ENCODE data around the gene INPP5A. TPM values are rescaled to one million over a fixed set of nuclear protein-coding genes. Genes with fewer than 3 reads are reported as not detected.

INPP5A gene
- total RNA-seq, 1 experiment from 2014 or later = 44.5 TPM

- Histone ChIP-seq H3K4me1 (peaks cover 6% of the 10 kb centered on the region), H3K27me3 (replicated peaks; ENCODE audit: control insufficient read depth, insufficient read depth, low read length) (no peaks in the 10 kb centered on the region), H3K4me3 (ENCODE audit: low read depth, low read length) (no peak overlapping the region), H3K9me3 (peaks cover 11% of the 10 kb centered on the region), H3K36me3 (ENCODE audit: control insufficient read depth, insufficient read depth, low read length) (no peaks in the 10 kb centered on the region)
- intact Hi-C loops (cut with micrococcal nuclease; ENCODE audit: unreplicated experiment) = no loop called here
- Mint-ChIP-seq H3K4me3 (ENCODE audit: unreplicated experiment) (no peak overlapping the region), H3K27ac (ENCODE audit: unreplicated experiment) (no peak overlapping the region), H3K9me3 (ENCODE audit: unreplicated experiment) (no peaks in the 10 kb centered on the region), H3K27me3 (ENCODE audit: insufficient read depth, unreplicated experiment) (no peaks in the 10 kb centered on the region), H3K36me3 (ENCODE audit: insufficient read depth, unreplicated experiment) (no peaks in the 10 kb centered on the region), H3K4me1 (ENCODE audit: low read depth, unreplicated experiment) (no peaks in the 10 kb centered on the region)
- CTCF ChIA-PET = no interaction called here
- POLR2A ChIA-PET = no interaction called here
- no peak for DNase-seq
- TF ChIP-seq, protein P1, sequence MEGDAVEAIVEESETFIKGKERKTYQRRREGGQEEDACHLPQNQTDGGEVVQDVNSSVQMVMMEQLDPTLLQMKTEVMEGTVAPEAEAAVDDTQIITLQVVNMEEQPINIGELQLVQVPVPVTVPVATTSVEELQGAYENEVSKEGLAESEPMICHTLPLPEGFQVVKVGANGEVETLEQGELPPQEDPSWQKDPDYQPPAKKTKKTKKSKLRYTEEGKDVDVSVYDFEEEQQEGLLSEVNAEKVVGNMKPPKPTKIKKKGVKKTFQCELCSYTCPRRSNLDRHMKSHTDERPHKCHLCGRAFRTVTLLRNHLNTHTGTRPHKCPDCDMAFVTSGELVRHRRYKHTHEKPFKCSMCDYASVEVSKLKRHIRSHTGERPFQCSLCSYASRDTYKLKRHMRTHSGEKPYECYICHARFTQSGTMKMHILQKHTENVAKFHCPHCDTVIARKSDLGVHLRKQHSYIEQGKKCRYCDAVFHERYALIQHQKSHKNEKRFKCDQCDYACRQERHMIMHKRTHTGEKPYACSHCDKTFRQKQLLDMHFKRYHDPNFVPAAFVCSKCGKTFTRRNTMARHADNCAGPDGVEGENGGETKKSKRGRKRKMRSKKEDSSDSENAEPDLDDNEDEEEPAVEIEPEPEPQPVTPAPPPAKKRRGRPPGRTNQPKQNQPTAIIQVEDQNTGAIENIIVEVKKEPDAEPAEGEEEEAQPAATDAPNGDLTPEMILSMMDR (IDR thresholded peaks at IDR 0.05; ENCODE audit: insufficient read depth in 1 of 2, low read depth in 1 of 2, low read length in 1 of 2, severe bottlenecking in 1 of 2, unreplicated experiment in 1 of 2) = no peak
- no TSS peak for BruUV-seq (replicated peaks)
These were observed 26.2 kb upstream of the INPP5A start for GRCh38 chr10:132511121-132512051.

DNA sequence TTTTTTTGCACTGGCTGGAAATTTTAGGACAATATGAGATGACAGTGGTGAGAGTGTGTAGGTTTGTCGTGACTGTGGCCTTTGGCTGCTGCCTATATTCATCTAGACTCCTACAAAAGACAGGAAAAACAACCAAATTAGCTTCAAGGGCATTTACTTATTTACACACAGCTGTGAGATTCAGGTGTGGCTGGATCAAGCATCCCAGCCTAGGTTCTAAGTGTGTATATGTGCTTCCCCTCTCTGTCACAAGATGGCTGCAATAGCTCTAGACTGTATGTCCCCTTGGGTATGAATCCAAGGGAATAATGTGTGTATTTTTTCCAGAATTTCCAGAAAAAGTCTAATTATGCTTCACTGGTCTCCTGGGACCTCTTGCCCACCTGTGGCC lies 25.5 kb upstream of the INPP5A start:
- Histone ChIP-seq H3K36me3 (ENCODE audit: control insufficient read depth, insufficient read depth, low read length) (no peaks in the 10 kb centered on the region), H3K4me3 (ENCODE audit: low read depth, low read length) (no peak overlapping the region), H3K27me3 (replicated peaks; ENCODE audit: control insufficient read depth, insufficient read depth, low read length) (no peaks in the 10 kb centered on the region), H3K9me3 (peaks cover 11% of the 10 kb centered on the region), H3K4me1 (peaks cover 13% of the 10 kb centered on the region)
- H3K36me3 Mint-ChIP-seq (ENCODE audit: insufficient read depth, unreplicated experiment) = no peaks in the 10 kb centered on the region
- POLR2A ChIA-PET = no interaction called here
- TF ChIP-seq, protein P1 (IDR thresholded peaks at IDR 0.05; ENCODE audit: insufficient read depth in 1 of 2, low read depth in 1 of 2, low read length in 1 of 2, severe bottlenecking in 1 of 2, unreplicated experiment in 1 of 2) = no peak
- no peak overlapping the region for H3K4me3 Mint-ChIP-seq (ENCODE audit: unreplicated experiment)
- DNase-seq = no peak
- H3K9me3 Mint-ChIP-seq (ENCODE audit: unreplicated experiment) = no peaks in the 10 kb centered on the region
- no peaks in the 10 kb centered on the region for H3K27me3 Mint-ChIP-seq (ENCODE audit: insufficient read depth, unreplicated experiment)
- H3K27ac Mint-ChIP-seq (ENCODE audit: unreplicated experiment) = no peak overlapping the region
- intact Hi-C loops (cut with micrococcal nuclease; ENCODE audit: unreplicated experiment) = no loop called here
- no TSS peak for BruUV-seq (replicated peaks)
- CTCF ChIA-PET = no interaction called here
- H3K4me1 Mint-ChIP-seq (ENCODE audit: low read depth, unreplicated experiment) = no peaks in the 10 kb centered on the region

DNA sequence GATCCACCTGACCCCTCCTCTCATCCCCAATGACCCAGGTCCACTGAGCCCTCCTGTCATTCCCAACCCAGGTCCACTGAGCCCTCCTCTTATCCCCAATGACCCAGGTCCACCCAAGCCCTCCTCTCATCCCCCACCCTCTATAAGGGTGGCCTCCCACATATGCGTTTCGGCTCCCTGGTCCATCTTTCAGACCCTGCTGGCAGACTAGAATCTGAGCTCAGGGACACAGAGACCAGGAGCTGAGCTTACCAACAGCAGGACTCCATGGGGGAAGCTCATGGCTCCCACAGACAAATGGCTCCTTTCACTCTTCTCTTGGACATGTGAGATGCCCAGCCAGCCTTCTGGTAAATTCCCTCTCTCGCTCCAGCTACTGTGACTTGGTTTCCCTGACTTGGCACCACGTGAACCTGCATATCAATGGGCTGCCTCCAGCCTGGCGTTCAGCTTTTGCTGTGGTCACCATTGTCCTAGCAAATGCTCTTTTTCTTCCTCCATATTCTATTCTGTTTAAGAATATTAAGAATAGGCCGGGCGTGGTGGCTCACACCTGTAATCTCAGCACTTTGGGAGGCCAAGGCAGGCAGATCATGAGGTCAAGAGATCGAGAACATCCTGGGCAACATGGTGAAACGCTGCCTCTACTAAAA lies 24.8 kb upstream of the INPP5A start:
- H3K4me3 Mint-ChIP-seq (ENCODE audit: unreplicated experiment) = no peak overlapping the region
- peaks cover 20% of the 10 kb centered on the region for H3K4me1 ChIP-seq
- peak in 1 of 2 experiments; percentile 15 for DNase-seq
- TF ChIP-seq, protein P1 (IDR thresholded peaks at IDR 0.05; ENCODE audit: insufficient read depth in 1 of 2, low read depth in 1 of 2, low read length in 1 of 2, severe bottlenecking in 1 of 2, unreplicated experiment in 1 of 2) = no peak
- H3K9me3 ChIP-seq = peaks cover 11% of the 10 kb centered on the region
- CTCF ChIA-PET = no interaction called here
- POLR2A ChIA-PET = no interaction called here
- H3K4me1 Mint-ChIP-seq (ENCODE audit: low read depth, unreplicated experiment) = no peaks in the 10 kb centered on the region
- no peaks in the 10 kb centered on the region for H3K36me3 ChIP-seq (ENCODE audit: control insufficient read depth, insufficient read depth, low read length)
- no peaks in the 10 kb centered on the region for H3K27me3 Mint-ChIP-seq (ENCODE audit: insufficient read depth, unreplicated experiment)
- H3K4me3 ChIP-seq (ENCODE audit: low read depth, low read length) = no peak overlapping the region
- H3K27ac Mint-ChIP-seq (ENCODE audit: unreplicated experiment) = no peak overlapping the region
- intact Hi-C loops (cut with micrococcal nuclease; ENCODE audit: unreplicated experiment) = no loop called here
- H3K9me3 Mint-ChIP-seq (ENCODE audit: unreplicated experiment) = no peaks in the 10 kb centered on the region
- no peaks in the 10 kb centered on the region for H3K27me3 ChIP-seq (replicated peaks; ENCODE audit: control insufficient read depth, insufficient read depth, low read length)
- no TSS peak for BruUV-seq (replicated peaks)
- H3K36me3 Mint-ChIP-seq (ENCODE audit: insufficient read depth, unreplicated experiment) = no peaks in the 10 kb centered on the region
